Mucosa of descending colon (tissue), 3 donors: ENCODE results near the gene PDXP. TPM values are rescaled to one million over a fixed set of nuclear protein-coding genes. Genes with fewer than 3 reads are reported as not detected.

ENCODE experiments used
- ATAC-seq: fragments of 200-7000 bp; cut with Tn5 transposase; one replicate; pipeline ENCODE4 v1.9.1; 2020; ENCODE audit warnings: mild to moderate bottlenecking, moderate library complexity
- DNase-seq, 3 donors: peaks; one replicate each; pipeline ENCODE4 v3.0.0-alpha.2; 2020
- H3K36me3 ChIP-seq: fragments of 200-600 bp; one replicate; pipeline ENCODE4 v1.8.0; 2021; ENCODE audit warnings: low read depth, mild to moderate bottlenecking
- H3K4me1 ChIP-seq: fragments of 200-600 bp; one replicate; pipeline ENCODE4 v1.8.0; 2021; ENCODE audit warnings: low read depth, mild to moderate bottlenecking
- H3K4me3 ChIP-seq: fragments of 200-600 bp; one replicate; pipeline ENCODE4 v1.8.0; 2021; ENCODE audit warnings: mild to moderate bottlenecking
- H3K9me3 ChIP-seq: fragments of 200-600 bp; one replicate; pipeline ENCODE4 v1.8.0; 2021; ENCODE audit warnings: mild to moderate bottlenecking
- intact Hi-C, 2 donors: fragments of 100-400 bp; cut with DNase I in 1 of 2; cut with micrococcal nuclease in 1 of 2; formaldehyde crosslinking; loops; one replicate each; pipeline versions ENCODE4 v1.11.0 to v1.11.1; 2022; cut with DNase I, micrococcal nuclease
- total RNA-seq, 3 donors: library from RNA; stranded (reverse); fragmentation: NEBNext Ultra II Directional in 2 of 3; extraction: Animal tissue kit (Norgen Biotek cat#: 25700) in 2 of 3; gene quantifications; one replicate each; pipeline versions ENCODE4 v1.2.1 to v1.2.4, GENCODE V29; 2021 to 2023
- TF ChIP-seq, protein P1 (sequence below): fragments of 200-600 bp; IDR thresholded peaks from one replicate; pipeline ENCODE4 v1.8.0; 2022; ENCODE audit warnings: antibody characterized with exemption, mild to moderate bottlenecking
- donor health status: DM: no; HTN: no; CAD: no; lungs with moderate emphysema.
- donor health status: DM: no; HTN: no; CAD: no.
- donor health status: DM: no; HTN: yes; CAD: no.

Gene PDXP
- total RNA-seq, 3 donors from 2014 or later, result 26.8 to 43.3 (median 40.6) TPM

DNA sequence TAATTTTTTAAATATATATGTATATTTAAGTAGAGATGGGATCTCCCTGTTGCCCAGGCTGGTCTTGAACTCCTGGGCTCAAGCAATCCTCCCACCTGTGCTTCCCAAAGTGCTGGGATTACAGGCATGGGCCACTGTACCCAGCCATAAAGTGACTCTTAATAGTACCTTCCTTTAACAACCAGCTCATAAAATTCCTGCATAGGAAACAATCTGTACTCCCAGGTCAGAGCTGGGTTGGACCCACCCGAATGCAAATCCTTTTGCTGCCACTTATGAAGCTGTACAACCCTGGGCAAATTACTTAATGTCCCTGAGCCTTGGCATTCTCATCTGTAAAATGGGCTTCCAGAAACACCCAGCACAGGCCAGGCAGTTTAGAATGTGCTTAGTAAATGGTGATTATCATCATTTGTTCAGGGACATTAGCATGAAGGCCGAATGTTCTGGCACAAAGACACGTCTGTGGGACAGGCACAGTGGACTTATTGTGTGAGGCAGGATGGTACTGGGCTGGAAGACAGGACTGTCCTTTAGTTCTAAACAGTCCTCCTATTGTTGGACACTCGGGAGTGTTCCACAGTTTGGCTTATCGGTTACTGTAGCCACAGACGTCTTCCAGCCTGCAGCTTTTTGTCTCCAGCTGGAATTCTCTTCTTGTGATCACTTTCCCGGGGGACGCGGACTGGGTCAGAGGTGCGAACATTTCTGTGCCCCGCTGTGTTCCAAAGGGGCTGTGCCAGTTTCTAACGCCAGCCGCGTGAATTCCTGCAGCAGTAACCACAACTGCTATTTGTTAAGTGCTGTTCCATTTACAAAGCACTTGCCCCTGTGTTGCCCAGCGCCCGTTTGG, 6.0 kb downstream of the PDXP start:
- intact Hi-C loops, result no loop called here
- H3K9me3 ChIP-seq, result no peaks in the 10 kb centered on the region
- ATAC-seq, result peak; percentile 74
- H3K4me1 ChIP-seq, result peaks cover 41% of the 10 kb centered on the region
- H3K36me3 ChIP-seq, result no peaks in the 10 kb centered on the region
- H3K4me3 ChIP-seq, result no peak overlapping the region
- TF ChIP-seq, protein P1, sequence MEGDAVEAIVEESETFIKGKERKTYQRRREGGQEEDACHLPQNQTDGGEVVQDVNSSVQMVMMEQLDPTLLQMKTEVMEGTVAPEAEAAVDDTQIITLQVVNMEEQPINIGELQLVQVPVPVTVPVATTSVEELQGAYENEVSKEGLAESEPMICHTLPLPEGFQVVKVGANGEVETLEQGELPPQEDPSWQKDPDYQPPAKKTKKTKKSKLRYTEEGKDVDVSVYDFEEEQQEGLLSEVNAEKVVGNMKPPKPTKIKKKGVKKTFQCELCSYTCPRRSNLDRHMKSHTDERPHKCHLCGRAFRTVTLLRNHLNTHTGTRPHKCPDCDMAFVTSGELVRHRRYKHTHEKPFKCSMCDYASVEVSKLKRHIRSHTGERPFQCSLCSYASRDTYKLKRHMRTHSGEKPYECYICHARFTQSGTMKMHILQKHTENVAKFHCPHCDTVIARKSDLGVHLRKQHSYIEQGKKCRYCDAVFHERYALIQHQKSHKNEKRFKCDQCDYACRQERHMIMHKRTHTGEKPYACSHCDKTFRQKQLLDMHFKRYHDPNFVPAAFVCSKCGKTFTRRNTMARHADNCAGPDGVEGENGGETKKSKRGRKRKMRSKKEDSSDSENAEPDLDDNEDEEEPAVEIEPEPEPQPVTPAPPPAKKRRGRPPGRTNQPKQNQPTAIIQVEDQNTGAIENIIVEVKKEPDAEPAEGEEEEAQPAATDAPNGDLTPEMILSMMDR, result no peak
- DNase-seq, result peak in 1 of 3 donors; percentile 39

- no peaks in the 10 kb centered on the region for H3K9me3 ChIP-seq
- no peak overlapping the region for H3K4me3 ChIP-seq
- H3K36me3 ChIP-seq, result no peaks in the 10 kb centered on the region
- intact Hi-C loops, result no loop called here
- H3K4me1 ChIP-seq, result peaks cover 32% of the 10 kb centered on the region
- DNase-seq, result peak in 1 of 3 donors; percentile 54
- ATAC-seq, result no peak
- TF ChIP-seq, protein P1, result no peak
These were observed 7.0 kb downstream of the PDXP start for GRCh38 chr22:37665487-37665886.

GRCh38 chr22:37669586-37669985, 11.1 kb downstream of the PDXP start:
- TF ChIP-seq, protein P1, result no peak
- DNase-seq, result no peak
- Histone ChIP-seq H3K9me3 (no peaks in the 10 kb centered on the region), H3K4me1 (peaks cover 22% of the 10 kb centered on the region), H3K36me3 (no peaks in the 10 kb centered on the region), H3K4me3 (no peak overlapping the region)
- intact Hi-C loops, result no loop called here
- ATAC-seq, result no peak

DNA sequence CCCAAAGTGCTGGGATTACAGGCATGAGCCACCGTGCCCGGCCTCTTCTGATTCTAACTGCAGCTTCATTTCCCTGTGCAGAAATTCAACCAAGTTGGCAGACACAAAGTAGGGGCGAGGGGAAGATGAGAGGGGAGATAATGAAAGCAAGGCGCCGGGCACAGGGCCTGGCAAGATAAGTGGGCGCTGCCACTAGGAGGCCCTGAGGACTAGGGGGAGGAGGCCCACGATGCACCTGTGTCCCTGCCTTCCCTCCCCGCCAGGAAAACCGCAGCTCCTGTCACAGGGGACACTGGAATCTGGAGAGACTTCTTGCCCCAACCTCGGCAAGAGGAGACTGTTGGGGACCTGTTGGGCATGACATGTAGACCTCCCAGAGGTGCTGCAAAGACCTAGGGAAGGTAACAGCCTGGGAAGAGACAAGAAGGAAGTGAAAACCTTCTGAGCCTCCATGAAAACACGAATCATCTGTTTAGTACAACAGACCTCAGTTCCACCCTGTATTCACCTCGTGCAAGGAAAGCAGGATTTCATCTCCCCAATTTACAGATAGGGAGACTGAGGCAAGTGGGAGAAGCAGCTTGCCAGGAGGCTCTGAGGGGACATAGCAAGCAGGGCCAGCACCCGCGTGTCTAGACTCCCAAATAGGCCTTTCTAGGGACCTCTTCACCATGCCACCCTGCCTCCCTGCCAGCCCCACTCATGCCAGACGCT, 13.8 kb downstream of the PDXP start:
- DNase-seq (no peak), ATAC-seq (no peak)
- Histone ChIP-seq H3K9me3 (no peaks in the 10 kb centered on the region), H3K4me3 (no peak overlapping the region), H3K36me3 (peaks cover 2% of the 10 kb centered on the region), H3K4me1 (peaks cover 40% of the 10 kb centered on the region)
- intact Hi-C loops, result no loop called here
- TF ChIP-seq, protein P1, result no peak

GRCh38 chr22:37672920-37673455, 14.5 kb downstream of the PDXP start:
- Histone ChIP-seq H3K9me3 (no peaks in the 10 kb centered on the region), H3K4me3 (no peak overlapping the region), H3K36me3 (peaks cover 3% of the 10 kb centered on the region), H3K4me1 (peaks cover 44% of the 10 kb centered on the region)
- TF ChIP-seq, protein P1, result no peak
- DNase-seq (peak in 2 of 3 donors; percentile 38 to 66), ATAC-seq (no peak)
- intact Hi-C loops, result no loop called here
